WTC11 (cell line): ENCODE measurements around the gene ARHGAP44. TPM values are rescaled to one million over a fixed set of nuclear protein-coding genes. Genes with fewer than 3 reads are reported as not detected.

Experiments used
- ATAC-seq: fragments of 200-7000 bp; cut with Tn5 transposase; 2 replicates; pipeline ENCODE4 v1.10.0; 2021; ENCODE audit warnings: mild to moderate bottlenecking, moderate library complexity
- CTCF ChIA-PET: fragments of 300-600 bp; sonication (Branson Sonifier 250); formaldehyde crosslinking; loops from one replicate; lab custom pipeline; 2021; ENCODE audit warnings: antibody characterized with exemption; lab: Charles Lee
- POLR2A ChIA-PET: fragments of 350-600 bp; sonication (Branson Sonifier 250); formaldehyde crosslinking; loops from one replicate; lab custom pipeline; 2021; ENCODE audit warnings: antibody characterized with exemption; lab: Charles Lee
- DNase-seq: peaks from one replicate; pipeline ENCODE4 v3.0.0; 2021; ENCODE audit warnings: low spot score
- H3K27ac Mint-ChIP-seq: 2 replicates; pipeline ENCODE4 v1.8.0; 2021; ENCODE audit warnings: mixed read lengths
- H3K27me3 Mint-ChIP-seq: 2 replicates; pipeline ENCODE4 v1.8.0; 2021; ENCODE audit warnings: low read depth, mild to moderate bottlenecking, moderate library complexity, mixed read lengths
- H3K36me3 Mint-ChIP-seq: 2 replicates; pipeline ENCODE4 v1.8.0; 2021; ENCODE audit warnings: mixed read lengths
- H3K4me1 Mint-ChIP-seq: 2 replicates; pipeline ENCODE4 v1.8.0; 2022; ENCODE audit warnings: mixed read lengths
- H3K4me3 Mint-ChIP-seq: 2 replicates; pipeline ENCODE4 v1.8.0; 2021; ENCODE audit warnings: mild to moderate bottlenecking, moderate library complexity, mixed read lengths
- H3K9me3 Mint-ChIP-seq: 2 replicates; pipeline ENCODE4 v1.8.0; 2021; ENCODE audit warnings: mixed read lengths
- ATF1 ChIP-seq: sonication (generic); formaldehyde crosslinking; IDR thresholded peaks from 2 replicates; pipeline ENCODE4 v1.8.1; 2023; ENCODE audit warnings: mild to moderate bottlenecking, moderate library complexity, missing genetic modification reagents
- E2F4 ChIP-seq: sonication (generic); formaldehyde crosslinking; IDR thresholded peaks from 2 replicates; pipeline ENCODE4 v1.8.1; 2022; ENCODE audit warnings: low read depth, mild to moderate bottlenecking, moderate library complexity, missing genetic modification reagents, borderline replicate concordance
- ELF4 ChIP-seq: sonication (generic); formaldehyde crosslinking; IDR thresholded peaks from 2 replicates; pipeline ENCODE4 v1.8.1; 2022; ENCODE audit warnings: low read depth, mild to moderate bottlenecking, moderate library complexity, missing genetic modification reagents
- FOXP1 ChIP-seq: sonication (generic); formaldehyde crosslinking; IDR thresholded peaks from 2 replicates; pipeline ENCODE4 v1.8.0; 2022; ENCODE audit warnings: missing genetic modification reagents, mild to moderate bottlenecking, moderate library complexity, borderline replicate concordance
- GABPB1 ChIP-seq: sonication (generic); formaldehyde crosslinking; IDR thresholded peaks from 2 replicates; pipeline ENCODE4 v1.8.1; 2023; ENCODE audit warnings: mild to moderate bottlenecking, missing genetic modification reagents
- GRHL2 ChIP-seq: fragments of 250-450 bp; sonication (Bioruptor Pico); IDR thresholded peaks from 2 replicates; pipeline ENCODE4 v1.8.0; 2022; ENCODE audit warnings: mild to moderate bottlenecking, moderate library complexity; ENCODE audit not compliant: insufficient replicate concordance, severe bottlenecking
- SMAD4 ChIP-seq: sonication (generic); formaldehyde crosslinking; IDR thresholded peaks from 2 replicates; pipeline ENCODE4 v1.8.0; 2022; ENCODE audit warnings: mild to moderate bottlenecking, missing genetic modification reagents
- TEAD4 ChIP-seq: sonication (generic); formaldehyde crosslinking; IDR thresholded peaks from 2 replicates; pipeline ENCODE4 v1.8.0; 2022; ENCODE audit warnings: mild to moderate bottlenecking, missing genetic modification reagents
- ZMAT4 ChIP-seq: fragments of 250-450 bp; sonication (Bioruptor Pico); IDR thresholded peaks from 2 replicates; pipeline ENCODE4 v1.9.0; 2021; ENCODE audit warnings: mild to moderate bottlenecking
- ZNF416 ChIP-seq: fragments of 250-450 bp; sonication (Bioruptor Pico); IDR thresholded peaks from 2 replicates; pipeline ENCODE4 v1.9.0; 2021; ENCODE audit warnings: mild to moderate bottlenecking, inconsistent platforms
- ZNF671 ChIP-seq: fragments of 250-450 bp; sonication (Bioruptor Pico); IDR thresholded peaks from 2 replicates; pipeline ENCODE4 v1.8.0; 2021; ENCODE audit warnings: mild to moderate bottlenecking
- total RNA-seq: library from RNA; stranded (reverse); gene quantifications from 3 replicates; pipeline ENCODE4 v1.2.3, GENCODE V29; 2021
- TF ChIP-seq, protein P1 (sequence below): sonication (generic); formaldehyde crosslinking; IDR thresholded peaks from 2 replicates; pipeline ENCODE4 v1.8.0; 2023; ENCODE audit warnings: missing genetic modification reagents, mild to moderate bottlenecking, borderline replicate concordance
- TF ChIP-seq, protein P2 (sequence below): sonication (generic); formaldehyde crosslinking; IDR thresholded peaks from 2 replicates; pipeline ENCODE4 v1.8.1; 2023; ENCODE audit warnings: mild to moderate bottlenecking, moderate library complexity, missing genetic modification reagents
- TF ChIP-seq, protein P3 (sequence below): sonication (generic); formaldehyde crosslinking; IDR thresholded peaks from 2 replicates; pipeline ENCODE4 v1.8.0; 2023; ENCODE audit warnings: mild to moderate bottlenecking, missing genetic modification reagents
- TF ChIP-seq, protein P4 (sequence below): sonication (generic); formaldehyde crosslinking; IDR thresholded peaks from 2 replicates; pipeline ENCODE4 v1.8.0; 2023; ENCODE audit warnings: missing genetic modification reagents

Gene ARHGAP44
- total RNA-seq, 1 experiment from 2014 or later: 23.8 TPM

- H3K4me3 Mint-ChIP-seq: no peak overlapping the region
- no peak overlapping the region for H3K27ac Mint-ChIP-seq
- no peak for TF ChIP-seq ELF4 (CRISPR knock-in tag)
- TF ChIP-seq, protein P1, sequence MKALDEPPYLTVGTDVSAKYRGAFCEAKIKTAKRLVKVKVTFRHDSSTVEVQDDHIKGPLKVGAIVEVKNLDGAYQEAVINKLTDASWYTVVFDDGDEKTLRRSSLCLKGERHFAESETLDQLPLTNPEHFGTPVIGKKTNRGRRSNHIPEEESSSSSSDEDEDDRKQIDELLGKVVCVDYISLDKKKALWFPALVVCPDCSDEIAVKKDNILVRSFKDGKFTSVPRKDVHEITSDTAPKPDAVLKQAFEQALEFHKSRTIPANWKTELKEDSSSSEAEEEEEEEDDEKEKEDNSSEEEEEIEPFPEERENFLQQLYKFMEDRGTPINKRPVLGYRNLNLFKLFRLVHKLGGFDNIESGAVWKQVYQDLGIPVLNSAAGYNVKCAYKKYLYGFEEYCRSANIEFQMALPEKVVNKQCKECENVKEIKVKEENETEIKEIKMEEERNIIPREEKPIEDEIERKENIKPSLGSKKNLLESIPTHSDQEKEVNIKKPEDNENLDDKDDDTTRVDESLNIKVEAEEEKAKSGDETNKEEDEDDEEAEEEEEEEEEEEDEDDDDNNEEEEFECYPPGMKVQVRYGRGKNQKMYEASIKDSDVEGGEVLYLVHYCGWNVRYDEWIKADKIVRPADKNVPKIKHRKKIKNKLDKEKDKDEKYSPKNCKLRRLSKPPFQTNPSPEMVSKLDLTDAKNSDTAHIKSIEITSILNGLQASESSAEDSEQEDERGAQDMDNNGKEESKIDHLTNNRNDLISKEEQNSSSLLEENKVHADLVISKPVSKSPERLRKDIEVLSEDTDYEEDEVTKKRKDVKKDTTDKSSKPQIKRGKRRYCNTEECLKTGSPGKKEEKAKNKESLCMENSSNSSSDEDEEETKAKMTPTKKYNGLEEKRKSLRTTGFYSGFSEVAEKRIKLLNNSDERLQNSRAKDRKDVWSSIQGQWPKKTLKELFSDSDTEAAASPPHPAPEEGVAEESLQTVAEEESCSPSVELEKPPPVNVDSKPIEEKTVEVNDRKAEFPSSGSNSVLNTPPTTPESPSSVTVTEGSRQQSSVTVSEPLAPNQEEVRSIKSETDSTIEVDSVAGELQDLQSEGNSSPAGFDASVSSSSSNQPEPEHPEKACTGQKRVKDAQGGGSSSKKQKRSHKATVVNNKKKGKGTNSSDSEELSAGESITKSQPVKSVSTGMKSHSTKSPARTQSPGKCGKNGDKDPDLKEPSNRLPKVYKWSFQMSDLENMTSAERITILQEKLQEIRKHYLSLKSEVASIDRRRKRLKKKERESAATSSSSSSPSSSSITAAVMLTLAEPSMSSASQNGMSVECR (CRISPR knock-in tag): no peak
- no peak for TF ChIP-seq ZMAT4 (CRISPR knock-in tag)
- peaks cover 10% of the 10 kb centered on the region for H3K4me1 Mint-ChIP-seq
- peaks cover 4% of the 10 kb centered on the region; the same call in 1 of the 2 replicates for H3K36me3 Mint-ChIP-seq
- peaks cover 18% of the 10 kb centered on the region for H3K9me3 Mint-ChIP-seq
- ATAC-seq (no peak), DNase-seq (no peak)
- POLR2A ChIA-PET: no interaction called here
- CTCF ChIA-PET: no interaction called here
- H3K27me3 Mint-ChIP-seq: no peaks in the 10 kb centered on the region
Observed at GRCh38 chr17:12857592-12857991, 68.3 kb downstream of the ARHGAP44 start.

DNA sequence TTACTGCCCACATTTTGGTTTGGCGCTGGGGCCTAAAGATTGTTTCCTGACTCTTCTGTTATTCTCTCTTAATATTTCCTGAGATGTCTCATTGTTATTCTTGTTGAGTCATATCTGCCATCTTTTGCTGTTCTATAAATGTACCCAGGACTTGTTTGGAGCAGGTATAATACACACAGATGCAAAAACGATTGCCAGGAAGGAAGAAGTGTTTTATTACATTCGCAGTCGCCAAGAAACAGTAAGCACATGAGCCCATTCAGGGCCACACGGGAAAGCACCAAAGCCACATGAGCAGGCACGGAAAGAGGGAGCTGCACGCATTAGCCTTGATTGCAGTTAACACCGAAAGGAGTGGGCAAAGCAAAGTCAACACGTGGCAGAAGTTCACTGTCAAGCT is 70.2 kb downstream of the ARHGAP44 start:
- ChIA-PET POLR2A (no interaction called here), CTCF (no interaction called here)
- DNase-seq: no peak
- H3K4me1 Mint-ChIP-seq: no peaks in the 10 kb centered on the region
- H3K4me3 Mint-ChIP-seq: no peak overlapping the region
- H3K27me3 Mint-ChIP-seq: no peaks in the 10 kb centered on the region
- no peak for TF ChIP-seq GRHL2 (CRISPR knock-in tag)
- TF ChIP-seq TEAD4 (CRISPR knock-in tag): no peak
- TF ChIP-seq SMAD4 (CRISPR knock-in tag): no peak
- TF ChIP-seq GABPB1 (CRISPR knock-in tag): no peak
- no peak for TF ChIP-seq ZNF416 (CRISPR knock-in tag)
- TF ChIP-seq, protein P2, sequence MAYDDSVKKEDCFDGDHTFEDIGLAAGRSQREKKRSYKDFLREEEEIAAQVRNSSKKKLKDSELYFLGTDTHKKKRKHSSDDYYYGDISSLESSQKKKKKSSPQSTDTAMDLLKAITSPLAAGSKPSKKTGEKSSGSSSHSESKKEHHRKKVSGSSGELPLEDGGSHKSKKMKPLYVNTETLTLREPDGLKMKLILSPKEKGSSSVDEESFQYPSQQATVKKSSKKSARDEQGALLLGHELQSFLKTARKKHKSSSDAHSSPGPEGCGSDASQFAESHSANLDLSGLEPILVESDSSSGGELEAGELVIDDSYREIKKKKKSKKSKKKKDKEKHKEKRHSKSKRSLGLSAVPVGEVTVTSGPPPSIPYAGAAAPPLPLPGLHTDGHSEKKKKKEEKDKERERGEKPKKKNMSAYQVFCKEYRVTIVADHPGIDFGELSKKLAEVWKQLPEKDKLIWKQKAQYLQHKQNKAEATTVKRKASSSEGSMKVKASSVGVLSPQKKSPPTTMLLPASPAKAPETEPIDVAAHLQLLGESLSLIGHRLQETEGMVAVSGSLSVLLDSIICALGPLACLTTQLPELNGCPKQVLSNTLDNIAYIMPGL (CRISPR knock-in tag): no peak
- TF ChIP-seq, protein P3, sequence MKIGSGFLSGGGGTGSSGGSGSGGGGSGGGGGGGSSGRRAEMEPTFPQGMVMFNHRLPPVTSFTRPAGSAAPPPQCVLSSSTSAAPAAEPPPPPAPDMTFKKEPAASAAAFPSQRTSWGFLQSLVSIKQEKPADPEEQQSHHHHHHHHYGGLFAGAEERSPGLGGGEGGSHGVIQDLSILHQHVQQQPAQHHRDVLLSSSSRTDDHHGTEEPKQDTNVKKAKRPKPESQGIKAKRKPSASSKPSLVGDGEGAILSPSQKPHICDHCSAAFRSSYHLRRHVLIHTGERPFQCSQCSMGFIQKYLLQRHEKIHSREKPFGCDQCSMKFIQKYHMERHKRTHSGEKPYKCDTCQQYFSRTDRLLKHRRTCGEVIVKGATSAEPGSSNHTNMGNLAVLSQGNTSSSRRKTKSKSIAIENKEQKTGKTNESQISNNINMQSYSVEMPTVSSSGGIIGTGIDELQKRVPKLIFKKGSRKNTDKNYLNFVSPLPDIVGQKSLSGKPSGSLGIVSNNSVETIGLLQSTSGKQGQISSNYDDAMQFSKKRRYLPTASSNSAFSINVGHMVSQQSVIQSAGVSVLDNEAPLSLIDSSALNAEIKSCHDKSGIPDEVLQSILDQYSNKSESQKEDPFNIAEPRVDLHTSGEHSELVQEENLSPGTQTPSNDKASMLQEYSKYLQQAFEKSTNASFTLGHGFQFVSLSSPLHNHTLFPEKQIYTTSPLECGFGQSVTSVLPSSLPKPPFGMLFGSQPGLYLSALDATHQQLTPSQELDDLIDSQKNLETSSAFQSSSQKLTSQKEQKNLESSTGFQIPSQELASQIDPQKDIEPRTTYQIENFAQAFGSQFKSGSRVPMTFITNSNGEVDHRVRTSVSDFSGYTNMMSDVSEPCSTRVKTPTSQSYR (CRISPR knock-in tag): no peak
- no peak for TF ChIP-seq ATF1 (CRISPR knock-in tag)
- TF ChIP-seq E2F4 (CRISPR knock-in tag): no peak
- TF ChIP-seq ZNF671 (CRISPR knock-in tag): no peak
- no peak for TF ChIP-seq FOXP1 (CRISPR knock-in tag)
- TF ChIP-seq, protein P4, sequence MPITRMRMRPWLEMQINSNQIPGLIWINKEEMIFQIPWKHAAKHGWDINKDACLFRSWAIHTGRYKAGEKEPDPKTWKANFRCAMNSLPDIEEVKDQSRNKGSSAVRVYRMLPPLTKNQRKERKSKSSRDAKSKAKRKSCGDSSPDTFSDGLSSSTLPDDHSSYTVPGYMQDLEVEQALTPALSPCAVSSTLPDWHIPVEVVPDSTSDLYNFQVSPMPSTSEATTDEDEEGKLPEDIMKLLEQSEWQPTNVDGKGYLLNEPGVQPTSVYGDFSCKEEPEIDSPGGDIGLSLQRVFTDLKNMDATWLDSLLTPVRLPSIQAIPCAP (CRISPR knock-in tag): no peak
- H3K27ac Mint-ChIP-seq: no peak overlapping the region
- H3K36me3 Mint-ChIP-seq: peaks cover 4% of the 10 kb centered on the region; the same call in 1 of the 2 replicates
- peaks cover 18% of the 10 kb centered on the region for H3K9me3 Mint-ChIP-seq
- no peak for ATAC-seq
